ENCODE measurements around the gene ZNF473. TPM values are rescaled to one million over a fixed set of nuclear protein-coding genes. Genes with fewer than 3 reads are reported as not detected.

The ZNF473 gene
- total RNA-seq, 2 experiments from 2014 or later = 10.9 to 12.5 TPM

Other genes starting within 250 kb of the ZNF473 start
- gene FUZ, start 212.7 kb upstream of the ZNF473 start, total RNA-seq = 10 to 100 TPM; 15.6 to 18.8 TPM
- gene MED25, start 207.7 kb upstream of the ZNF473 start, total RNA-seq = 10 to 100 TPM; 39.6 to 49.9 TPM
- gene PTOV1, start 174.8 kb upstream of the ZNF473 start, total RNA-seq = 100 to 1,000 TPM in 1 of 2 experiments, 10 to 100 TPM in 1; 76.9 to 104 TPM
- 10 to 100 TPM; 59.5 to 65.7 TPM for gene PNKP, start 158.4 kb upstream of the ZNF473 start, total RNA-seq
- 10 to 100 TPM; 16.1 to 20.3 TPM for gene AKT1S1, start 148.7 kb upstream of the ZNF473 start, total RNA-seq
- gene TBC1D17, start 148.3 kb upstream of the ZNF473 start, total RNA-seq = 10 to 100 TPM; 29.1 to 29.6 TPM
- 10 to 100 TPM; 21.2 to 22.2 TPM for gene IL4I1, start 129.1 kb upstream of the ZNF473 start, total RNA-seq
- gene ATF5, start 96.8 kb upstream of the ZNF473 start, total RNA-seq = 10 to 100 TPM; 12.5 to 14.1 TPM
- 100 to 1,000 TPM; 127 to 188 TPM for gene NUP62, start 96.5 kb upstream of the ZNF473 start, total RNA-seq
- not detected for gene SIGLEC11, start 64.8 kb upstream of the ZNF473 start, total RNA-seq
- 10 to 100 TPM; 52.4 to 61.2 TPM for gene VRK3, start 633 bp upstream of the ZNF473 start, total RNA-seq
- not detected for gene IZUMO2, start 137.3 kb downstream of the ZNF473 start, total RNA-seq
- not detected for gene MYH14, start 177.6 kb downstream of the ZNF473 start, total RNA-seq

Data from activated CD4-positive, alpha-beta T cell treated with anti-CD3 and anti-CD28 coated beads for 36 hours (primary cell).